Left renal pelvis (tissue), 4 donors: ENCODE results near the gene RITA1. TPM values are rescaled to one million over a fixed set of nuclear protein-coding genes. Genes with fewer than 3 reads are reported as not detected.

Source experiments
- DNase-seq, 4 donors: peaks; one replicate each; pipeline ENCODE4 v3.0.0-alpha.2; 2013; ENCODE audit warnings: low read depth in 4 of 4, low spot score in 3 of 4
- polyA plus RNA-seq, 4 donors: library from polyadenylated mRNA; unstranded; fragments of 120-200 nt; gene quantifications; one replicate each; pipeline ENCODE4 v1.2.1, GENCODE V29; 2013; ENCODE audit not compliant: insufficient read length in 4 of 4

The RITA1 gene
- polyA plus RNA-seq, 4 donors = 11.6 to 20.7 (median 14.1) TPM

DNA sequence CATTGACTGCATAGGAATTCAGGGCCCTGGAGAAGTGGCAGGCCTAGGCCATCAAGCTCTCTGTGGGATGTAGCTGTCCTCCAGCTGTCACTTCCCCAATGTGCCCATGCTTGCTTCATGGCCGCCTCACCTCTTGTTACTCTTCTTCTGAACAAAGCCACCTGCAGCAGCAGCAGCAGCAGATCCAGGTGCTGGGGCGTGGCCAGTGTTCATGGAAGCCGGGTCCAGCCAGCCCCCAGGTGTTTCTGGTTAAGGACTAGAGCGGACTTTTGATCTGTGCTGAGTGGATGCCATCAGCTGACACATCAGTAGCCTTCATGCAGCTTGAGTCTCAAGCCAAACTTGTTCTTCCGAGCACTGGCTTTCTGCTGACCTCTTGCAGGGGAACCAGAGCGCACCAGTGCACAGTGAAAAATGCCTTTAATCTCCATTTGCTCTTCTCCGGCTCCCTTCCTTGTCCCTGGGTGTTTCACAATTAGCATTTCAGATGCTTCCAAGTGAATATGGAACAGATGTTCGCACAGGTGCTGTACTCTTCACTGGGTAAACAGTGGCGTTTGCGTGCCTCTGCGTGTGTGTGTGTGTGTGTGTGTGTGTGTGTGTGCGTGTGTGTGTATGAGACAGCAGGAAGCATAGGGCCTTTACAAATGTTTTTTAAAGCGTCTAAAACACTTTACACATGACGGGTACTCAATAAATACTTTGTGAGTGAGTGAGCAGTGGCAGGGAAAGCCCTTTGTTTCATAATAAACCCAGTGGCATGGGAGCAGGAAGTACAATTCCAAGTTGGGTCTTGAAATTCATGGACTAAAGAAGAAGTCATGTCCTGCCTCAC lies 55.9 kb downstream of the RITA1 start:
- no peak for DNase-seq

Other genes with a start within 250 kb of the RITA1 start
- gene OAS3, start 247.2 kb upstream of the RITA1 start, polyA plus RNA-seq = 10 to 100 TPM in 1 of 4 donors, 1 to 10 TPM in 3; 8.6 to 11.6 (median 9.5) TPM
- gene OAS2, start 207.2 kb upstream of the RITA1 start, polyA plus RNA-seq = 1 to 10 TPM; 5.6 to 8.0 (median 6.8) TPM
- 10 to 100 TPM in 3 of 4 donors, 1 to 10 TPM in 1; 3.9 to 16.0 (median 11.6) TPM for gene DTX1, start 129.0 kb upstream of the RITA1 start, polyA plus RNA-seq
- 10 to 100 TPM in 1 of 4 donors, 1 to 10 TPM in 2, under 1 TPM in 1; 0.16 to 15.4 (median 7.8) TPM for gene RASAL1, start 50.0 kb upstream of the RITA1 start, polyA plus RNA-seq
- 1 to 10 TPM in 1 of 4 donors, under 1 TPM in 3; 0.27 to 3.0 (median 0.75) TPM for gene CFAP73, start 36.0 kb upstream of the RITA1 start, polyA plus RNA-seq
- 10 to 100 TPM; 40.3 to 96.0 (median 66.4) TPM for gene DDX54, start 243 bp upstream of the RITA1 start, polyA plus RNA-seq
- gene TPCN1, start 35.7 kb downstream of the RITA1 start, polyA plus RNA-seq = 10 to 100 TPM; 20.4 to 46.8 (median 30.1) TPM
- gene SLC8B1, start 149.4 kb downstream of the RITA1 start, polyA plus RNA-seq = 10 to 100 TPM; 13.2 to 19.4 (median 13.5) TPM
- gene PLBD2, start 172.9 kb downstream of the RITA1 start, polyA plus RNA-seq = 10 to 100 TPM; 17.1 to 28.0 (median 23.0) TPM
- under 1 TPM in 3 of 4 donors, not detected in 1; 0.14 to 0.32 (median 0.18) TPM for gene SDS, start 218.2 kb downstream of the RITA1 start, polyA plus RNA-seq
- gene SDSL, start 236.7 kb downstream of the RITA1 start, polyA plus RNA-seq = 10 to 100 TPM in 3 of 4 donors, 1 to 10 TPM in 1; 5.4 to 13.3 (median 11.7) TPM